GM19043 (cell line): ENCODE results near the gene HCN3.
"Not testable (repeated sequence)": the region's sequence is repeated elsewhere in the genome, so short reads cannot be mapped to it uniquely, and the experiment has no call there.

Experiments
- ATAC-seq: cut with Tn5 transposase; IDR thresholded peaks from one replicate; pipeline ENCODE4 v1.9.1; 2021; ENCODE audit warnings: low read depth; ENCODE audit not compliant: unreplicated experiment

The HCN3 gene

DNA sequence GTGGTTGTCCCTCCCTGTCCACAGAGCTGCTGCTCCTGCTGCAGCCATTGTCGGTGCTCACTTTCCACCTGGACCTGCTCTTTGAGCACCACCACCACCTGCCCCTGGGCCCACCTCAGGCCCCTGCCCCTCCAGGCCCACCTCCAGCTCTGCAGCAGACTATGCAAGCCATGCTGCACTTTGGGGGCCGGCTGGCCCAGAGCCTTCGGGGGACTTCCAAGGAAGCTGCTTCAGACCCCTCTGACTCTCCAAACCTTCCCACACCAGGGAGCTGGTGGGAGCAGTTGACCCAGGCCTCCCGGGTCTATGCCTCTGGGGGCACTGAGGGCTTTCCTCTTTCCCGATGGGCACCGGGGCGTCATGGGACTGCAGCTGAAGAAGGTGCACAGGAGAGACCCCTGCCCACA is 49.4 kb downstream of the HCN3 start:
- ATAC-seq = no peak

GRCh38 chr1:155327981-155328380 is 50.7 kb downstream of the HCN3 start:
- no peak for ATAC-seq

DNA sequence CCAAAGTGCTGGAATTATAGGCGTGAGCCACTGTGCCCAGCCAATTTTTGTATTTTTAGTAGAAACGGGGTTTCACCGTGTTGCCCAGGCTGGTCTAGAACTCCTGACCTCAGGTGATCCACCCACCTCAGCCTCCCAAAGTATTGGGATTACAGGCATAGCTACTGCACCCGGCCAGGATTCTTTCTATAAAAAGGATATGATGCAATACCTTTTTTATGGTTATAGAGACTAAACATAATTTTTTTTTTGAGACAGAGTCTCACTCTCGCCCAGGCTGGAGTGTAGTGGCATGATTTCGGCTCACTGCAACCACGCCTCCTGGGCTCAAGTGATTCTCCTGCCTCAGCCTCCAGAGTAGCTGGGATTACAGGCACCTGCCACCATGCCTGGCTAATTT is 51.6 kb downstream of the HCN3 start:
- not testable (repeated sequence) for ATAC-seq

GRCh38 chr1:155329980-155330598 is 52.8 kb downstream of the HCN3 start:
- no peak for ATAC-seq

DNA sequence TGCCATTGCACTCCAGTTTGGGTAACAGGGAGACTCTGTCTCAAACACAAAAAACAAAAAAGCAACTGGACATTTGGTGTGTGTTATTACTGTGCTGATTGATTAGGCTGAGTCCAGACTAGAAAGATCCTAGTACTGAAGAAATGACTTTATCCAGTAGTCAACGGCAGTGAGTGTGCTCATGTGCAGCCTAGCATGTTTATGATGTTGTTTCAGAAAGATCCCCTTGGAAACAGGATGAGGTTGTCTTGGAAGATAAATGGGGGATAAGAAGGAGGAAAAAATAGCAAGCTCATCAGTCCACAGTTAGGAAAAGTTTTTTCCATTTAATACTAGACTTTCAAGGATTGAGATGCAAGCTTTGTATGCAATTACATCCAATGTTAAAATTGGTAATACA is 57.7 kb downstream of the HCN3 start:
- no peak for ATAC-seq
